ENCODE results near the gene UBE2L3. TPM values are rescaled to one million over a fixed set of nuclear protein-coding genes. Genes with fewer than 3 reads are reported as not detected.
A peak's percentile ranks its signal among the peaks of the same experiment; 100 is the strongest.

Gene UBE2L3
- total and polyA plus RNA-seq, 5 experiments from 2014 or later: 33.3 to 97.6 (median 88.4) TPM

DNA sequence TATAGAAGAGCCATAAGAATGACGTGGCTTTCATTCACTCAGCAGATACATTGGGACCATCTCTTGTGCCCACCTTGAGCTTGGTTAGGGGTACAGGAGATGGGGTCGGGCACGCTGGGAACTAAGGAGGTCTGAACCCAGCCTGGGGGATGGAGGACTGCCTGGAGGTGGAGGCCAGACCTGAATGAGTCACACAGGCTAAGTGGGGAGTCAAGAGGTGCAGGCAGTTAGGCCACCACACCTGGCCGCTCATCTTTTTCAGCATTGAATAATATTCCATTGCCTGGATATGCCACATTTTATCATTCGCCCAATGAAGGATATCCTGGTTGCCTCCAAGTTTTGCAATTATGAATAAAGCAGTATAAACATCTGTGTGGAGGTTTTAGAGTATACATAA lies 94.5 kb downstream of the UBE2L3 start:
- peak in 1 of 10 donors; percentile 32 for DNase-seq
- Mint-ChIP-seq H3K36me3 (no peaks in the 10 kb centered on the region), H3K27me3 (no peaks in the 10 kb centered on the region), H3K9me3 (no peaks in the 10 kb centered on the region), H3K4me3 (no peak overlapping the region), H3K27ac (no peak overlapping the region), H3K4me1 (peaks cover 9 to 24% (median 17%) of the 10 kb centered on the region in 4 donors)
- no peak for ATAC-seq
- POLR2A ChIA-PET: no interaction called here

DNA sequence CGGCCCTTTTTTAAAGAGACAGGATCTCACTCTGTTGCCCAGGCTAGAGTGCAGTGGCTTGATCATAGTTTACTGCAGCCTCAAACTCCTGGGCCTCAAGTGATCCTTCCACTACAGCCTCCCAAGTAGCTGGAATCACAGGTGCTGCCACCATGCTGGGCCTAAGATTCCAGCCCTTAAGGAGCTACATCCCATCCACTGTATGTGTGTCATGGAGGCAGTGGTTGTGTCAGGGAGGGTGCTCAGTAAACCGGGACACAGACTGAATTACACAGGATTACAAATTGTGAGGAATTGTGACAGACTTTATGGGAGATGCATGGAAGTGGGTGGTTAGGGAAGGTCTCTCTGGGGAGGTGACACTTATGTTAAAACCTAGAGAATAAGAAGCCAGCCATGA lies 96.2 kb downstream of the UBE2L3 start:
- peak overlapping the region in 3 of 10 donors; percentile 0 to 83 (median 65) for H3K27ac Mint-ChIP-seq
- no peaks in the 10 kb centered on the region for H3K27me3 Mint-ChIP-seq
- peaks cover 11 to 31% (median 24%) of the 10 kb centered on the region in 4 donors for H3K4me1 Mint-ChIP-seq
- H3K4me3 Mint-ChIP-seq: peak overlapping the region in 8 of 10 donors; percentile 13 to 75 (median 28)
- H3K9me3 Mint-ChIP-seq: no peaks in the 10 kb centered on the region
- DNase-seq (no peak), ATAC-seq (no peak)
- POLR2A ChIA-PET: no interaction called here
- no peaks in the 10 kb centered on the region for H3K36me3 Mint-ChIP-seq

DNA sequence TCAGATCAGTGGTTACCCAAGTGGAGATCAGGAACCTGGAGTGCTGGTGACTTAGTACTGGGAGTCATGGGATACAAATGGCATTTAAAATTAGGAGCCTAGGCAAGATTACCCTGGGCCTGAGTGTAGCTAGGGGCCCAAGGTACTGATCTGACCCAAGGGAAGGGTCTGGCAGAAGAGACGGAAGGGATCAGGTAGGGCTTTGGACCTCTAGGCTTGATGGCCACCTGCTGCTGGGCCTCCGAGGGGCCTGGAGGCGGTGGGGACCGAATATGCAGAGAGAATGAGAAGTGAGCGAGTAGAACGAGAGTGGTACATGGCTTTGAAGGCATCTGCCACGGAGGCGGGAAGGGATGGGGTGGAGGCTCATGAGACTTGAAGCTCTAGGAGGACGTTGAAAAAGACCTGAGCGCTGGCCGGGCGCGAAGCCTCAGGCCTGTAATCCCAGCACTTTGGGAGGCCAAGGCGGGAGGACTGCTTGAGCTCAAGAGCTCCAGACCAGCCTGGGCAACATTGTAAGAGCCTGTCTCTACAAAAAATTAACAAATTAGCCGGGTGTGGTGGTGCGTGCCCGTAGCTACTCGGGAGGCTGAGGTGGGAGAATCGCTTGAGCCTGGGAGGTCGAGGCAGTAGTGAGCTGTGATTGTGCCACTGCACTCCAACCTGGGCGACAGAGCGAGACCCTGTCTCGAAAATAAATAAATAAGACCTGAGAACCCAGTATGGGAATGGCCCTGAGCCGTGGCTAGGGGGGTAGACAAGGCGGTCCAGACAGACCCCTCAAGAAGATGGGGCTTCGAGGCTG lies 97.7 kb downstream of the UBE2L3 start:
- H3K27me3 Mint-ChIP-seq: no peaks in the 10 kb centered on the region
- ATAC-seq (no peak), DNase-seq (peak in 1 of 10 donors; percentile 3)
- no peaks in the 10 kb centered on the region for H3K9me3 Mint-ChIP-seq
- H3K36me3 Mint-ChIP-seq: peaks cover 0 to 12% (median under 1%) of the 10 kb centered on the region in 3 donors
- H3K4me1 Mint-ChIP-seq: peaks cover 16 to 40% (median 32%) of the 10 kb centered on the region in 4 donors
- H3K27ac Mint-ChIP-seq: peak overlapping the region; percentile 94 to 99 (median 98)
- POLR2A ChIA-PET: interaction anchor here (0.5 to 2.5 kb wide), 9 partner anchors 10 to 36 kb away, joined by 3 to 19 read pairs (median 5); partner anchors contain the start of gene YDJC
- H3K4me3 Mint-ChIP-seq: peak overlapping the region; percentile 95 to 100 (median 99)

DNA sequence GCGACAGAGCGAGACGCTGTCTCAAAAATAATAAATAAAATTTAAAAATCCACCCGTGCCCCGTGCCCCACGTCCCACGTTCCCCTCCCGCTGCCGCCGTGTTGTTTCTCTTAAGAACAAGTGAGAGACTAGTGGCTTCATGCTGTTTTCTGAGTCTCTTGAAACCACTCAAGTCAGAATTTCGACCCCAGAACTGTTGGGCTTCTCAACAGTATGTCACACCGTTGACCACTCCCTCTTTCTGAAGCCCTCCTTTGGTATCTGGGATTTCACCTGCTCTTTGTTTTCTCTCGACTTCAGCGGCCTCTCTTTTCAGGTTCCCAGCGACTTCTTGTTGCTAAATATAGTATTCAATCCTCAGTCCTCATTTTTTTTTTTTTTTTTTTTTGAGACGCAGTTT lies 99.3 kb downstream of the UBE2L3 start:
- POLR2A ChIA-PET: interaction anchor here (1.1 to 2.5 kb wide), 2 partner anchors 24 to 37 kb away, joined by 3 to 19 read pairs; partner anchors contain the start of gene YDJC
- H3K9me3 Mint-ChIP-seq: no peaks in the 10 kb centered on the region
- peak overlapping the region; percentile 95 to 100 (median 99) for H3K4me3 Mint-ChIP-seq
- no peak for ATAC-seq
- H3K27me3 Mint-ChIP-seq: no peaks in the 10 kb centered on the region
- peak overlapping the region; percentile 43 to 98 (median 96) for H3K27ac Mint-ChIP-seq
- DNase-seq: peak in 1 of 10 donors; percentile 30
- peaks cover 18 to 44% (median 35%) of the 10 kb centered on the region in 4 donors for H3K4me1 Mint-ChIP-seq
- peaks cover 0 to 27% (median 9%) of the 10 kb centered on the region in 3 donors for H3K36me3 Mint-ChIP-seq

DNA sequence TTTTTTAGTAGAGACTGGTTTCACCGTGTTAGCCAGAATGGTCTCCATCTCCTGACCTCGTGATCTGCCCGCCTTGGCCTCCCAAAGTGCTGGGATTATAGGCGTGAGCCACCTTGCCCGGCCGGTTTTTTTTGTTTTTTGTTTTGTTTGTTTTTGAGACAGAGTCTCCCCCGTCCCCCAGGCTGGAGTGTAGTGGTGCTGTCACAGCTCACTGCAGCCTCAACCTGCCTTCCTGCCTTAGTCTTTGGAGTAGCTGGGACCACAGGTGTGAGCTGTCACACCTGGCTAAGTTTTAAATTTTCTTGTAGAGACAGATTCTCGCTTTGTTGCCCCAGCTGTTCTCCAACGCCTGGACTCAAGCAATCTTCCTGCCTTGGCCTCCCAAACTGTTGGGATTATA lies 101.5 kb downstream of the UBE2L3 start:
- peaks cover 0 to 48% (median 15%) of the 10 kb centered on the region in 3 donors for H3K36me3 Mint-ChIP-seq
- H3K4me1 Mint-ChIP-seq: peaks cover 19 to 50% (median 36%) of the 10 kb centered on the region in 4 donors
- peak overlapping the region in 4 of 10 donors; percentile 22 to 43 (median 37) for H3K4me3 Mint-ChIP-seq
- no peaks in the 10 kb centered on the region for H3K9me3 Mint-ChIP-seq
- no peak for ATAC-seq
- POLR2A ChIA-PET: no interaction called here
- DNase-seq: peak in 1 of 10 donors; percentile 32
- H3K27me3 Mint-ChIP-seq: no peaks in the 10 kb centered on the region
- H3K27ac Mint-ChIP-seq: peak overlapping the region in 3 of 10 donors; percentile 1 to 53 (median 20)

DNA sequence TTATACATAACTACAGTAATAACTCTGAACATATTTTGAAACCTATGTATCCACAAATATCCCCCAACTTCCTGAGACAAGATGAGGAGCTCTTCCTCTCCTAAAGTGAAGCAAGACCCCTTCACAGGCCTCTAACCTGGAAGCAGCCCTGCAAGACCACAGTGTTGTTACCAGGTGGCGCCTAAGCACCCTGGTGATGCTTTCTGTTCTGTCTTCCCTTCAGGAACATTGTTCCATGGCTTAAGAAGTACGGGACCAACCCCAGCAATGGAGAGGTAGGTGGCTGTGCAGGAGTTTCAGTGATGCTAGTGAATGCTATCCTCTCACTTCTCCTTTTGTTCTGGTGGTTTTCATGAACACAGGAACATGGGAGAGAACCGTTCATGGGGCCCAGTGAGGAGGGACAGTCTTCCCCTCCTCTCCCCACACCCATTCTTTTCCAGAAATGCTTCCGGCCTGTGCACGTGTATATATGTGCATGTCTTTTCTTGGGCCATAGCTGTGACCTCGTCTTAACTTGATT lies 104.7 kb downstream of the UBE2L3 start:
- no peaks in the 10 kb centered on the region for H3K9me3 Mint-ChIP-seq
- H3K27ac Mint-ChIP-seq: peak overlapping the region in 1 of 10 donors; percentile 7
- H3K36me3 Mint-ChIP-seq: peaks cover 0 to 77% (median 31%) of the 10 kb centered on the region in 3 donors
- peaks cover 16 to 33% (median 22%) of the 10 kb centered on the region in 4 donors for H3K4me1 Mint-ChIP-seq
- POLR2A ChIA-PET: no interaction called here
- H3K27me3 Mint-ChIP-seq: no peaks in the 10 kb centered on the region
- no peak for ATAC-seq
- no peak overlapping the region for H3K4me3 Mint-ChIP-seq
- DNase-seq: peak in 1 of 10 donors; percentile 1

Small RNA genes within 50 kb of the gene (microRNA-seq; reads per million reads assigned to microRNA genes)
- gene MIR130B (ENCODE audit: borderline microRNAs expressed) (64.3 reads per million, percentile 58 among the genes with 10 or more reads in this experiment), gene MIR301B (ENCODE audit: borderline microRNAs expressed) (not detected)

Other genes with a start within 250 kb of the UBE2L3 start
- gene RIMBP3B, start 184.0 kb upstream of the UBE2L3 start, total RNA-seq: 1 to 10 TPM in 1 of 2 experiments, under 1 TPM in 1; 0.80 to 2.4 TPM
- under 1 TPM; 0.16 to 0.59 (median 0.49) TPM for gene RIMBP3B, start 184.0 kb upstream of the UBE2L3 start, polyA plus RNA-seq
- gene HIC2, start 150.3 kb upstream of the UBE2L3 start, total RNA-seq: 10 to 100 TPM; 11.1 to 11.3 TPM
- gene HIC2, start 150.3 kb upstream of the UBE2L3 start, polyA plus RNA-seq: 1 to 10 TPM in 2 of 3 donors, under 1 TPM in 1; 0.77 to 1.1 (median 1.0) TPM
- gene TMEM191C, start 100.3 kb upstream of the UBE2L3 start, total RNA-seq: 1 to 10 TPM; 5.4 to 5.6 TPM
- gene TMEM191C, start 100.3 kb upstream of the UBE2L3 start, polyA plus RNA-seq: 1 to 10 TPM; 1.0 to 1.5 (median 1.1) TPM
- 1 to 10 TPM; 3.2 to 3.5 TPM for gene RIMBP3C, start 16.3 kb upstream of the UBE2L3 start, total RNA-seq
- under 1 TPM in 2 of 3 donors, not detected in 1; 0.39 to 0.55 TPM for gene RIMBP3C, start 16.3 kb upstream of the UBE2L3 start, polyA plus RNA-seq
- gene YDJC, start 62.3 kb downstream of the UBE2L3 start, total RNA-seq: 10 to 100 TPM; 48.8 to 54.0 TPM
- gene YDJC, start 62.3 kb downstream of the UBE2L3 start, polyA plus RNA-seq: 10 to 100 TPM; 38.0 to 68.9 (median 53.6) TPM
- gene CCDC116, start 65.0 kb downstream of the UBE2L3 start, total RNA-seq: under 1 TPM; 0.34 to 0.93 TPM
- not detected for gene CCDC116, start 65.0 kb downstream of the UBE2L3 start, polyA plus RNA-seq
- 10 to 100 TPM; 23.2 to 27.8 TPM for gene SDF2L1, start 74.6 kb downstream of the UBE2L3 start, total RNA-seq
- 10 to 100 TPM; 63.1 to 68.9 (median 63.4) TPM for gene SDF2L1, start 74.6 kb downstream of the UBE2L3 start, polyA plus RNA-seq
- 10 to 100 TPM; 78.0 to 79.0 TPM for gene PPIL2, start 98.3 kb downstream of the UBE2L3 start, total RNA-seq
- 10 to 100 TPM; 19.3 to 44.5 (median 19.8) TPM for gene PPIL2, start 98.3 kb downstream of the UBE2L3 start, polyA plus RNA-seq
- gene YPEL1, start 168.1 kb downstream of the UBE2L3 start, total RNA-seq: 1 to 10 TPM; 5.3 to 6.7 TPM
- 10 to 100 TPM in 1 of 3 donors, 1 to 10 TPM in 2; 1.8 to 15.3 (median 3.3) TPM for gene YPEL1, start 168.1 kb downstream of the UBE2L3 start, polyA plus RNA-seq

Measured in naive thymus-derived CD8-positive, alpha-beta T cell (primary cell).